Measurements from ENCODE around the gene TMEM200B. TPM values are rescaled to one million over a fixed set of nuclear protein-coding genes. Genes with fewer than 3 reads are reported as not detected.
"Not testable (repeated sequence)": the region's sequence is repeated elsewhere in the genome, so short reads cannot be mapped to it uniquely, and the experiment has no call there.

The TMEM200B gene
- total and polyA plus RNA-seq, 4 donors: 5.4 to 18.9 (median 15.6) TPM

DNA sequence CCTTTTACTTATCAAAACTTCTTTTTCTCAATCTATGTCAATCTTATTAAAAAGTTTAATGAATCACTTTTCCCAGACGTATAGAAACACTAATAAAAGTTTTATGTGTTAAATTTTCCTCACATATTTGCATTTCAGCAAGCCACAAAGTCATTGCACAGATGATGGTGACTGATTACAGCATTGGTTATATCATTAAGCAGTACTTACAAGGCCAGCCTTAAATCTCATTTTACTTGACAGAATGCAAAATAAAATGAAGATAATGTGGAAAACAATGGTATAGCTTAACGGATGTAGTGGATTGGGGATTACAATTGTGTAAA lies 39.5 kb downstream of the TMEM200B start:
- intact Hi-C loops (cut with DNase I): no loop called here
- H3K4me3 ChIP-seq (ENCODE audit: low read length in 2 of 2): no peak overlapping the region
- DNase-seq: no peak
- H3K27me3 ChIP-seq (ENCODE audit: control insufficient read depth in 1 of 2, insufficient read depth in 2 of 2, low read length in 1 of 2): no peaks in the 10 kb centered on the region
- H3K9me3 ChIP-seq (ENCODE audit: control insufficient read depth, low read length): no peaks in the 10 kb centered on the region
- WGBS, 2 donors: 67 to 70% methylated on average over 2 of the region's 2 CpGs
- no peak for ATAC-seq (ENCODE audit: low FRiP score)
- H3K36me3 ChIP-seq (ENCODE audit: control insufficient read depth in 1 of 2, insufficient read depth in 2 of 2, low read length in 1 of 2): no peaks in the 10 kb centered on the region
- no peaks in the 10 kb centered on the region for H3K4me1 ChIP-seq (ENCODE audit: control insufficient read depth in 1 of 2, insufficient read depth in 2 of 2, low read length in 2 of 2)
- H3K27ac ChIP-seq (ENCODE audit: low read depth in 1 of 2, low read length in 2 of 2): no peak overlapping the region

DNA sequence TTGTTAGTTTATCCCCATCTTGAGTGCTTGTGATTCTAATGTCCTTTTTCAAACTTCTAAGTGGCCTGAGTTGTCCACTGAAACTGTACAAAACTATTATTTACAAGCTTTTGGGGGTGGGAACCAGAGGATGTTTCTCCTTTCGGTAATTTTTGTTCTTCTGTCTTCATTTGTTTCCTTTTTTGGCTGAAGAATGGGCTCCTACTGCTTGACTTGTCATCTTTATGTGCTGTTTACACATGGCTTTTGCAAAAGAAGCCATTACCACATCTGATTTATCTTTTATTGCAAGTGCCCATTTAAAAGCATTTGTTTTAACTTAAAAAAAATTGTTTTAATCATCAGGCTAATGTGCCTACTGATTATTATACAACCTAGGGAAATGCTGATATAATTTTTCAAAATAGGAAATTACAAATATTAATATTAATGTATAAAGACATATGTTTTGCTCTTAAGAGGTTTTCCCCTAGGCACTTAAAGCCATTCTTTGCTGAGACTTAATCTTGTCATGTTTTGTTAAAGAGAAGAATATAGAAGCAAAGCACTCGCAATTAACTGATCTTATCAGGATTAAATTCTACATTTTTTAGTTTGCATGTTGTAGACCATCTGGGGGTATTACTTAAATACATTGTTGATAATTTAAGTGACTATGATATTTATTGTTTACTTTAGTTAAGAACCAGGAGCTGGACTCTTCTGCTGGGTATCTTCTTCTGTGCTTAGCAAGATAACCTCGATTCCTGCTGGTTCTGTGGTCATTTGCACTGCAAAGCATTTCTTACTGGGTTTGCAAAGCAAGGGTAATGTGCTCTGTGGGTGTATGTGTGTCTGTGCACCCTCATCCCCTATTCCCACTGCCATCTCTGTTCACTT lies 40.1 kb downstream of the TMEM200B start:
- H3K4me3 ChIP-seq (ENCODE audit: low read length in 2 of 2): no peak overlapping the region
- WGBS, 2 donors: 80 to 86% methylated on average over 3 of the region's 3 CpGs

DNA sequence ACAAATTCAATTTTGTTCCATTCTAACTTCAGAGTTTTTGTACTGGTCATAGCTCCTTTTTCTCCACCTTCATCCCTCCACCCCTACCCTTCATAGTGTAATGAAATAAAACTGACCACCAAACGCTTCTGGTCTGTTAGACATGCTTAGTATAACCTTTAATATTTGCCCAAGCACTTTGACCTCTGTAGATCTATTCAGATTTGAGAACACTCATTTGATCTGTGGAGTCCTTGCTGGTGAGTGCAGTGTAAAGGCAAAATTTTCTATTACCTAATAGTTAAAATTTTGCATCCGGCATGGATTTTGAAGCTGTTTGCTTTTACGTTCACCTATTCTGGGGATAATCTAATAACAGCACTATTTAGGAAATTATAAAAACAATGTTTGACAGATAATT lies 41.2 kb downstream of the TMEM200B start:
- Histone ChIP-seq H3K9me3 (ENCODE audit: control insufficient read depth, low read length) (no peaks in the 10 kb centered on the region), H3K27me3 (ENCODE audit: control insufficient read depth in 1 of 2, insufficient read depth in 2 of 2, low read length in 1 of 2) (no peaks in the 10 kb centered on the region), H3K27ac (ENCODE audit: low read depth in 1 of 2, low read length in 2 of 2) (no peak overlapping the region), H3K36me3 (ENCODE audit: control insufficient read depth in 1 of 2, insufficient read depth in 2 of 2, low read length in 1 of 2) (no peaks in the 10 kb centered on the region), H3K4me3 (ENCODE audit: low read length in 2 of 2) (no peak overlapping the region), H3K4me1 (ENCODE audit: control insufficient read depth in 1 of 2, insufficient read depth in 2 of 2, low read length in 2 of 2) (no peaks in the 10 kb centered on the region)
- DNase-seq (no peak), ATAC-seq (ENCODE audit: low FRiP score) (no peak)
- intact Hi-C loops (cut with DNase I): no loop called here
- 85 to 88% methylated on average over 3 of the region's 3 CpGs for WGBS, 2 donors

More for the DNA sequence above, 40.1 kb downstream of the TMEM200B start:
- H3K27me3 ChIP-seq (ENCODE audit: control insufficient read depth in 1 of 2, insufficient read depth in 2 of 2, low read length in 1 of 2): no peaks in the 10 kb centered on the region
- no peaks in the 10 kb centered on the region for H3K4me1 ChIP-seq (ENCODE audit: control insufficient read depth in 1 of 2, insufficient read depth in 2 of 2, low read length in 2 of 2)
- ATAC-seq (ENCODE audit: low FRiP score) (no peak), DNase-seq (no peak)
- intact Hi-C loops (cut with DNase I): no loop called here
- H3K27ac ChIP-seq (ENCODE audit: low read depth in 1 of 2, low read length in 2 of 2): no peak overlapping the region
- no peaks in the 10 kb centered on the region for H3K9me3 ChIP-seq (ENCODE audit: control insufficient read depth, low read length)
- H3K36me3 ChIP-seq (ENCODE audit: control insufficient read depth in 1 of 2, insufficient read depth in 2 of 2, low read length in 1 of 2): no peaks in the 10 kb centered on the region

DNA sequence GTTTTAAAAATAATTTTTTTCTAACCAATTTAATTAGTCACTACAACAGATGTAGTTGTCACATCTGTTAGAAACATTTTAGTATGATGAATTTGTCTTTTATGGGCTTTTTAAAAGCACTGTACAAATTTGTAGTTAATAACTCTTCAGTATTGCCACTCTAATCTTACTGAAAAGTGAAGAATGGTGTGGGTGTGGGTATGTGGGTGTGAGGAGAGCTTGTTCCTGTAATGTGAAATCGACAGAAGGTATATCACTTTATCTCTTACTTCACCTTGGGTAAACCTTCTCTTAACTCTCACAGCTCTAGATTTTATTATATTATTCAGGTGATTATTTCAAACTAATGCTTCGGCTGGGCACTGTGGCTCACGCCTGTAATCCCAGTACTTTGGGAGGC lies 42.5 kb downstream of the TMEM200B start:
- Histone ChIP-seq H3K9me3 (ENCODE audit: control insufficient read depth, low read length) (no peaks in the 10 kb centered on the region), H3K4me1 (ENCODE audit: control insufficient read depth in 1 of 2, insufficient read depth in 2 of 2, low read length in 2 of 2) (no peaks in the 10 kb centered on the region), H3K36me3 (ENCODE audit: control insufficient read depth in 1 of 2, insufficient read depth in 2 of 2, low read length in 1 of 2) (no peaks in the 10 kb centered on the region), H3K4me3 (ENCODE audit: low read length in 2 of 2) (no peak overlapping the region), H3K27ac (ENCODE audit: low read depth in 1 of 2, low read length in 2 of 2) (no peak overlapping the region), H3K27me3 (ENCODE audit: control insufficient read depth in 1 of 2, insufficient read depth in 2 of 2, low read length in 1 of 2) (no peaks in the 10 kb centered on the region)
- DNase-seq: no peak
- intact Hi-C loops (cut with DNase I): no loop called here
- WGBS, 2 donors: 89 to 90% methylated on average over 3 of the region's 3 CpGs
- no peak for ATAC-seq (ENCODE audit: low FRiP score)

DNA sequence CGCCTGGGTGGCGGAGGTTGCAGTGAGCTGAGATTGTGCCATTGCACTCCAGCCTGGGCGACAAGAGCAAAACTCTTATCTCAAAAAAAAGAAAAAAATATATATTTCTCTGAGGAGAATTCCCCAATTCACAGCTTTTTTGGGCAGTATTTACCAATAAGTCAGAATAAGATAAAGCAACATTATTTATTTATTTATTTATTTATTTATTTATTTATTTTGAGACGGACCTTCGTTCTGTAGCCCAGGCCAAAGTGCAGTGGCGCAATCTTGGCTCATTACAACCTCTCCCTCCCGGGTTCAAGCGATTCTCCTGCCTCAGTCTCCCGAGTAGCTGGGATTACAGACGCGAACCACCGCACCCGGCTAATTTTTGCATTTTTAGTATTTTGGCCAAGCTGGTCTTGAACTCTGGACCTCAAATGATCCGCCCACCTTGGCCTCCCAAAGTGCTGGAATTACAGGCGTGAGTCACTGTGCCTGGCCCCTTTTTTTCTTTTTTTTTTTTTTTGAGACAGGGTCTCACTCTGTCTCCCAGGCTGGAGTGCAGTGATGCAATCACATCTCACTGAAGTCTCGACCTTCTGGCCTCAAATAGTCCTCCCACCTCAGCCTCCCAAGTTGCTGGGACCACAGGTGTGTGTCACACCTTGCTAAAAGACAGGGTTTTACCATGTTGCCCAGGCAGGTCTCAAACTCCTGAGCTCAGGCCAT lies 43.6 kb downstream of the TMEM200B start:
- H3K36me3 ChIP-seq (ENCODE audit: control insufficient read depth in 1 of 2, insufficient read depth in 2 of 2, low read length in 1 of 2); H3K27ac ChIP-seq (ENCODE audit: low read depth in 1 of 2, low read length in 2 of 2); DNase-seq; ATAC-seq (ENCODE audit: low FRiP score); H3K27me3 ChIP-seq (ENCODE audit: control insufficient read depth in 1 of 2, insufficient read depth in 2 of 2, low read length in 1 of 2); H3K9me3 ChIP-seq (ENCODE audit: control insufficient read depth, low read length); intact Hi-C loops (cut with DNase I); H3K4me3 ChIP-seq (ENCODE audit: low read length in 2 of 2); H3K4me1 ChIP-seq (ENCODE audit: control insufficient read depth in 1 of 2, insufficient read depth in 2 of 2, low read length in 2 of 2): not testable (repeated sequence)
- WGBS, 2 donors: 90 to 92% methylated on average over 16 of the region's 16 CpGs

DNA sequence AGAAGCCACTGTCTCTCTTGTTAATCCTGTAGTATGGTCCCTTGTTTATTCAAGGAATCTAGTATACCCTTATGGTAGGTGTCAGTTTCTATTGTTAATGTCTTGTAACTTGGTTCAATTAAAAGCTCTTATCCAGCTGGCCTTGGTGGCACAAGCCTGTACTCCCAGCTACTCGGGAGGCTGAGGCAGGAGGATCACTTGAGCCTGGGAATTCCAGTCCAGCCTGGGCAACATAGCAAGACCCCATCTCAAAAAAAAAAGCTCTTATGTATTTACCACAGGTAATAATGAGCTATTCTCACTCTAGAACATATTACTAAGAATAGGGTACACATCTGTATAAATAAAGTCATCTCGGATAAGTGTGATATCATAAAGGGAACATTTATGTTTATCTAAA lies 46.5 kb downstream of the TMEM200B start:
- intact Hi-C loops (cut with DNase I): no loop called here
- H3K4me3 ChIP-seq (ENCODE audit: low read length in 2 of 2): no peak overlapping the region
- H3K27me3 ChIP-seq (ENCODE audit: control insufficient read depth in 1 of 2, insufficient read depth in 2 of 2, low read length in 1 of 2): no peaks in the 10 kb centered on the region

More for the DNA sequence above, 46.5 kb downstream of the TMEM200B start:
- Histone ChIP-seq H3K4me1 (ENCODE audit: control insufficient read depth in 1 of 2, insufficient read depth in 2 of 2, low read length in 2 of 2) (no peaks in the 10 kb centered on the region), H3K27ac (ENCODE audit: low read depth in 1 of 2, low read length in 2 of 2) (no peak overlapping the region), H3K36me3 (ENCODE audit: control insufficient read depth in 1 of 2, insufficient read depth in 2 of 2, low read length in 1 of 2) (no peaks in the 10 kb centered on the region), H3K9me3 (ENCODE audit: control insufficient read depth, low read length) (no peaks in the 10 kb centered on the region)
- 90 to 93% methylated on average over 2 of the region's 2 CpGs for WGBS, 2 donors
- ATAC-seq (ENCODE audit: low FRiP score) (no peak), DNase-seq (no peak)

Other genes starting within 250 kb of the TMEM200B start
- 10 to 100 TPM; 23.9 to 35.2 TPM for gene EPB41, start 209.3 kb downstream of the TMEM200B start, total RNA-seq
- gene EPB41, start 209.3 kb downstream of the TMEM200B start, polyA plus RNA-seq: 1 to 10 TPM; 3.4 to 5.4 TPM
- 10 to 100 TPM; 85.0 to 85.6 TPM for gene SRSF4, start 58.0 kb upstream of the TMEM200B start, total RNA-seq
- gene SRSF4, start 58.0 kb upstream of the TMEM200B start, polyA plus RNA-seq: 10 to 100 TPM; 57.6 to 76.0 TPM
- 10 to 100 TPM; 18.0 to 22.5 TPM for gene MECR, start 107.0 kb upstream of the TMEM200B start, total RNA-seq
- 10 to 100 TPM; 14.7 to 20.8 TPM for gene MECR, start 107.0 kb upstream of the TMEM200B start, polyA plus RNA-seq
- 10 to 100 TPM; 16.0 to 35.3 TPM for gene PTPRU, start 112.6 kb upstream of the TMEM200B start, total RNA-seq
- 10 to 100 TPM in 1 of 2 donors, 1 to 10 TPM in 1; 8.1 to 10.4 TPM for gene PTPRU, start 112.6 kb upstream of the TMEM200B start, polyA plus RNA-seq

Measured in aorta (tissue), 5 donors.